HepG2 (cell line): Measurements from ENCODE around the gene BABAM2. TPM values are rescaled to one million over a fixed set of nuclear protein-coding genes. Genes with fewer than 3 reads are reported as not detected.

ENCODE experiments used
- JUN ChIP-seq: sonication (generic); formaldehyde crosslinking; IDR thresholded peaks from 2 replicates; pipeline ENCODE4 v1.4.0; 2020; ENCODE audit warnings: mild to moderate bottlenecking, missing genetic modification reagents
- MAFK ChIP-seq, 2 experiments: IDR thresholded peaks in 1 of 2; conservative IDR thresholded peaks in 1 of 2; 2 replicates each; pipeline ENCODE4 v1.6.1; 2011; ENCODE audit warnings: improper control_type of control experiment in 2 of 2, low read length in 2 of 2
- TBP ChIP-seq: sonication (generic); formaldehyde crosslinking; IDR thresholded peaks from 2 replicates; pipeline ENCODE4 v1.5.0; 2020; ENCODE audit warnings: missing genetic modification reagents
- TGIF2 ChIP-seq: IDR thresholded peaks from 2 replicates; pipeline ENCODE4 v1.6.1; 2016; ENCODE audit warnings: control low read depth, missing compliant biosample characterization
- ZNF124 ChIP-seq: sonication (generic); formaldehyde crosslinking; IDR thresholded peaks from 2 replicates; pipeline ENCODE4 v1.4.0; 2020; ENCODE audit warnings: missing genetic modification reagents
- ZSCAN20 ChIP-seq: sonication (generic); formaldehyde crosslinking; IDR thresholded peaks from 2 replicates; pipeline ENCODE4 v1.4.0; 2020; ENCODE audit warnings: missing genetic modification reagents, mild to moderate bottlenecking, borderline replicate concordance
- polyA plus RNA-seq, 8 experiments: library from polyadenylated mRNA; depleted of rRNA in 3 of 8; stranded (reverse) in 7 of 8; unstranded in 1 of 8; fragments of >200 nt; fragmentation: Illumina TruSeq in 4 of 8; extraction: Trizol in 4 of 8; gene quantifications; 2 replicates each; pipeline versions ENCODE4 v1.2.1 to v1.2.3, GENCODE V29; 2011 to 2016; ENCODE audit warnings: low read depth in 4 of 8, missing spikeins in 1 of 8, mixed read lengths in 1 of 8; ENCODE audit not compliant: insufficient read depth in 1 of 8
- total RNA-seq, 5 experiments: library from RNA; depleted of rRNA; stranded (reverse); fragments of >200 nt; fragmentation: Illumina TruSeq; extraction: Trizol; gene quantifications; 2 replicates each; pipeline ENCODE4 v1.2.3, GENCODE V29; 2016; ENCODE audit warnings: low read depth in 1 of 5
- TF ChIP-seq, protein P1 (sequence below): sonication (generic); formaldehyde crosslinking; IDR thresholded peaks from 2 replicates; pipeline ENCODE4 v1.4.0; 2020; ENCODE audit warnings: mild to moderate bottlenecking, missing genetic modification reagents
- TF ChIP-seq, protein P2 (sequence below): sonication (generic); formaldehyde crosslinking; conservative IDR thresholded peaks from 2 replicates; pipeline ENCODE4 v1.8.0; 2022; ENCODE audit warnings: missing genetic modification reagents

BABAM2 gene
- total and polyA plus RNA-seq, 2 of the 13 experiments (the other 11 are each of a cell fraction or from before 2014, with no cell fraction given), result 24.9 to 28.0 TPM

DNA sequence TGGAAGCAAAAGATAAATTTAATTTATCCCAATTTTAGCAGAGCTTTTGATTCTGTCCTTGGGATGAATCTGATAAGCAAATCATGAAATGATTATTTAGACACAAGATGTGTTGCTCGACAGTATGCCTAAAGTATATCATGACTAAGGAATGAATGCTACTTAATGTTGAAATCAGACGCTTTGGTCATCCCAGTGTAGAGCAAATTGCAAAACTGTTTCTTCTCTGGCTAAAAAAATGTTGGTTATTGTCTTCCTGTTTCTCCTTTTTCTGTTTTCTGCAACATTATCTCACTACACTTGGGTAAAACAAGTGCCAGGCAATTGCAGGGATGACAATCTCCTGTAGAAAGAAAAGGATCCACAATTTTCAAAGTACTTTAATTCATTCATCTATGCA lies 66.4 kb downstream of the BABAM2 start (continued):
- TF ChIP-seq, protein P1, sequence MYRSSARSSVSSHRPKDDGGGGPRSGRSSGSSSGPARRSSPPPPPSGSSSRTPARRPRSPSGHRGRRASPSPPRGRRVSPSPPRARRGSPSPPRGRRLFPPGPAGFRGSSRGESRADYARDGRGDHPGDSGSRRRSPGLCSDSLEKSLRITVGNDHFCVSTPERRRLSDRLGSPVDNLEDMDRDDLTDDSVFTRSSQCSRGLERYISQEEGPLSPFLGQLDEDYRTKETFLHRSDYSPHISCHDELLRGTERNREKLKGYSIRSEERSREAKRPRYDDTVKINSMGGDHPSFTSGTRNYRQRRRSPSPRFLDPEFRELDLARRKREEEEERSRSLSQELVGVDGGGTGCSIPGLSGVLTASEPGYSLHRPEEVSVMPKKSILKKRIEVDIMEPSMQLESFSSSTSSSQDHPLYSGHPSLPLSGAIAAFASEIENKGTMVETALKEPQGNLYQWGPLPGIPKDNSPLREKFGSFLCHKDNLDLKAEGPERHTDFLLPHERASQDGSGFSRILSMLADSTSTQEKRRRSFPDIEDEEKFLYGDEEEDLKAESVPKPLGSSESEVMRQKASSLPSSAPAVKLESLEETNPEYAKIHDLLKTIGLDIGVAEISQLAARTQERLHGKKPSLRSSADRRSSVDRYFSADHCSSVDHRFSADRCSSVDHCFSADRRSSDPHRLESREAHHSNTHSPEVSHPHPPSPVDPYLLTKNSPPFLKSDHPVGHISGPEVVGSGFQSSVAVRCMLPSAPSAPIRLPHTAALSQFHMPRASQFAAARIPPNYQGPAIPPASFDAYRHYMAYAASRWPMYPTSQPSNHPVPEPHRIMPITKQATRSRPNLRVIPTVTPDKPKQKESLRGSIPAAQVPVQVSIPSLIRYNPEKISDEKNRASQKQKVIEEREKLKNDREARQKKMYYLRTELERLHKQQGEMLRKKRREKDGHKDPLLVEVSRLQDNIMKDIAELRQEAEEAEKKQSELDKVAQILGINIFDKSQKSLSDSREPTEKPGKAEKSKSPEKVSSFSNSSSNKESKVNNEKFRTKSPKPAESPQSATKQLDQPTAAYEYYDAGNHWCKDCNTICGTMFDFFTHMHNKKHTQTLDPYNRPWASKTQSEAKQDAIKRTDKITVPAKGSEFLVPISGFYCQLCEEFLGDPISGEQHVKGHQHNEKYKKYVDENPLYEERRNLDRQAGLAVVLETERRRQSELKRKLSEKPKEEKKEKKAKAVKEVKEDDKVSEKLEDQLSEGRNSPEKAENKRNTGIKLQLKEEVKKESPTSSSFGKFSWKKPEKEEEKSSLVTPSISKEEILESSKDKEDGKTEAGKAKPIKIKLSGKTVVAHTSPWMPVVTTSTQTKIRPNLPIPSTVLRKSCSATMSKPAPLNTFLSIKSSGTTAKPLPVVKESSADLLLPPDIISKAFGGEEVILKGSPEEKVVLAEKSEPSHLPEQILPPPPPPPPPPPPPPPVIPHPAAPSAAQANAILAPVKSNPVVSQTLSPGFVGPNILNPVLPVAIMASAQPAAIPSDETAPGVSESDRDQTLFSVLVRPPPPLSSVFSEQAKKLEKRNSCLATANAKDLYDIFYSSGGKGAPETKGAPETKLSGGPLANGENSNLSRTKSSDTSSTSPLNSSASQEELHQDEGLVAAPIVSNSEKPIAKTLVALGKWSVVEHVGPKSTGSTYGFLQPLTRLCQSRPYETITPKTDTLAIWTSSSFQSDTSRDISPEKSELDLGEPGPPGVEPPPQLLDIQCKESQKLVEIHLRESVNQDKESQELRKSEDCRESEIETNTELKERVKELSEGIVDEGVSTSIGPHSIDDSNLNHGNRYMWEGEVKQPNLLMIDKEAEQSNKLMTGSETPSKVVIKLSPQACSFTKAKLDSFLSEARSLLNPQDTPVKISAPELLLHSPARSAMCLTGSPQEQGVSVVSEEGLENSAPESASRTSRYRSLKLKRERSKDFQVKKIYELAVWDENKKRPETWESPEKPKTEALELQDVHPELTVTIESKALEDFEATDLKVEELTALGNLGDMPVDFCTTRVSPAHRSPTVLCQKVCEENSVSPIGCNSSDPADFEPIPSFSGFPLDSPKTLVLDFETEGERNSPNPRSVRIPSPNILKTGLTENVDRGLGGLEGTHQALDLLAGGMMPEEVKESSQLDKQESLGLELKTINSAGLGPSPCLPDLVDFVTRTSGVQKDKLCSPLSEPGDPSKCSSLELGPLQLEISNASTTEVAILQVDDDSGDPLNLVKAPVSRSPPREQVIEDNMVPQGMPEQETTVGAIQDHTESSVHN (CRISPR knock-in tag), result no peak
- TF ChIP-seq JUN (CRISPR knock-in tag) (no peak), TGIF2 (CRISPR knock-in tag) (no peak), ZSCAN20 (CRISPR knock-in tag) (no peak), ZNF124 (CRISPR knock-in tag) (no peak), MAFK (conservative IDR thresholded peaks at IDR 0.05 in 1 of 2, IDR thresholded peaks at IDR 0.05 in 1 of 2; ENCODE audit: low read length in 2 of 2) (no peak), TBP (CRISPR knock-in tag) (no peak)
- TF ChIP-seq, protein P2, sequence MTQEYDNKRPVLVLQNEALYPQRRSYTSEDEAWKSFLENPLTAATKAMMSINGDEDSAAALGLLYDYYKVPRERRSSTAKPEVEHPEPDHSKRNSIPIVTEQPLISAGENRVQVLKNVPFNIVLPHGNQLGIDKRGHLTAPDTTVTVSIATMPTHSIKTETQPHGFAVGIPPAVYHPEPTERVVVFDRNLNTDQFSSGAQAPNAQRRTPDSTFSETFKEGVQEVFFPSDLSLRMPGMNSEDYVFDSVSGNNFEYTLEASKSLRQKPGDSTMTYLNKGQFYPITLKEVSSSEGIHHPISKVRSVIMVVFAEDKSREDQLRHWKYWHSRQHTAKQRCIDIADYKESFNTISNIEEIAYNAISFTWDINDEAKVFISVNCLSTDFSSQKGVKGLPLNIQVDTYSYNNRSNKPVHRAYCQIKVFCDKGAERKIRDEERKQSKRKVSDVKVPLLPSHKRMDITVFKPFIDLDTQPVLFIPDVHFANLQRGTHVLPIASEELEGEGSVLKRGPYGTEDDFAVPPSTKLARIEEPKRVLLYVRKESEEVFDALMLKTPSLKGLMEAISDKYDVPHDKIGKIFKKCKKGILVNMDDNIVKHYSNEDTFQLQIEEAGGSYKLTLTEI (CRISPR knock-in tag), result no peak
